NCI-H82 (cell line): Measurements from ENCODE around the gene MEF2B.
A peak's percentile ranks its signal among the peaks of the same experiment; 100 is the strongest.
"Not testable (repeated sequence)": the region's sequence is repeated elsewhere in the genome, so short reads cannot be mapped to it uniquely, and the experiment has no call there.

Experiments
- DNase-seq: peaks from one replicate; lab custom pipeline; 2025; lab: John Stamatoyannopoulos, UW

MEF2B gene

GRCh38 chr19:19123386-19123785, 46.7 kb downstream of the MEF2B start:
- no peak for DNase-seq

- DNase-seq: no peak
Measured at GRCh38 chr19:19122902-19123301, 47.2 kb downstream of the MEF2B start.

GRCh38 chr19:19121371-19121770, 48.7 kb downstream of the MEF2B start:
- DNase-seq: no peak

GRCh38 chr19:19120308-19121231, 49.5 kb downstream of the MEF2B start:
- DNase-seq: peak; percentile 91

- no peak for DNase-seq
Measured at GRCh38 chr19:19119325-19120237, 50.5 kb downstream of the MEF2B start.

- peak; percentile 88 for DNase-seq
Measured at GRCh38 chr19:19115954-19116353, 54.1 kb downstream of the MEF2B start.

GRCh38 chr19:19113040-19113626, 56.9 kb downstream of the MEF2B start:
- peak; percentile 82 for DNase-seq

- no peak for DNase-seq
Measured at GRCh38 chr19:19111967-19112580, 58.0 kb downstream of the MEF2B start.

GRCh38 chr19:19111136-19111835, 58.8 kb downstream of the MEF2B start:
- DNase-seq: no peak

GRCh38 chr19:19110410-19111135, 59.5 kb downstream of the MEF2B start:
- no peak for DNase-seq

- no peak for DNase-seq
Measured at GRCh38 chr19:19109601-19110000, 60.5 kb downstream of the MEF2B start.

- no peak for DNase-seq
Measured at GRCh38 chr19:19107654-19108053, 62.4 kb downstream of the MEF2B start.

GRCh38 chr19:19106938-19107337, 63.1 kb downstream of the MEF2B start:
- DNase-seq: not testable (repeated sequence)

- no peak for DNase-seq
Measured at GRCh38 chr19:19106056-19106551, 64.0 kb downstream of the MEF2B start.

- DNase-seq: peak; percentile 81
Measured at GRCh38 chr19:19105365-19106055, 64.6 kb downstream of the MEF2B start.

GRCh38 chr19:19103167-19103566, 66.9 kb downstream of the MEF2B start:
- no peak for DNase-seq

- not testable (repeated sequence) for DNase-seq
Measured at GRCh38 chr19:19102566-19102965, 67.5 kb downstream of the MEF2B start.

GRCh38 chr19:19101540-19101939, 68.5 kb downstream of the MEF2B start:
- DNase-seq: no peak

GRCh38 chr19:19098703-19099632, 71.1 kb downstream of the MEF2B start:
- no peak for DNase-seq
